ENCODE data around the gene FANCM. TPM values are rescaled to one million over a fixed set of nuclear protein-coding genes. Genes with fewer than 3 reads are reported as not detected.

The FANCM gene
- total and polyA plus RNA-seq, 2 donors (not counting 3 experiments of a cell fraction or from before 2014, with no cell fraction given): 2.2 to 13.7 TPM

DNA sequence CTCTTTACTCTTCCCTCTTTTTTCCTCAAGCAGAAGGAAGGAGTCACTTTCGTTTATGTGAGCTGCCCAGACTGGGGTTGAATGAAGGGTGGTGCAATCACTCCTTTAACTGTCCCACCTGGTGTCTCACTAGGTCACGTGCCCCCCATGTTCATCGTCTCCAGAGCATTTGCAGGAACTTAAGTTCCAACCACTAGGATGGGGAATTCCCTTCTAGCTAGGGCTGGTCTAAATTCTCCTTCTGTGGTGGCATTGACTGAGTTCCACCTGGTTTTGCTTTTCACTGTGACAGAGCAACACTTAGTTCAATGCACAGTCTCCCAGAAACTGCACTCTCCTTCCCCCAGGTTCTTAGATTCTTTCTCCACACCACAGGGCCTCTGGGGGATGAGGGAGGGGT lies 9.5 kb downstream of the FANCM start:
- POLR2A ChIA-PET: no interaction called here
- dilution Hi-C loops (cut with MboI; ENCODE audit: extremely low pct_ligation_motif_present, low sequenced_read_pairs): no loop called here
- Histone ChIP-seq H3K27me3 (ENCODE audit: control insufficient read depth in 2 of 2, insufficient read depth in 2 of 2, low read length in 2 of 2) (no peaks in the 10 kb centered on the region), H4K20me1 (replicated peaks; ENCODE audit: control insufficient read depth, extremely low read depth, insufficient read depth, low read length) (no peaks in the 10 kb centered on the region), H3K27ac (ENCODE audit: insufficient read depth, low read depth, low read length) (no peak overlapping the region), H2AFZ (ENCODE audit: low read depth, low read length) (no peak overlapping the region), H3K36me3 (ENCODE audit: control insufficient read depth in 2 of 2, extremely low read depth in 1 of 2, insufficient read depth in 2 of 2, low read length in 2 of 2) (no peaks in the 10 kb centered on the region), H3K9ac (replicated peaks; ENCODE audit: extremely low read depth, insufficient read depth, low read length) (no peak overlapping the region), H3K4me1 (ENCODE audit: control insufficient read depth, extremely low read depth, insufficient read depth, low read length) (no peaks in the 10 kb centered on the region), H3K4me3 (replicated peaks in 1 of 3; ENCODE audit: insufficient read depth in 1 of 3, low read depth in 1 of 3, low read length in 3 of 3) (no peak overlapping the region), H3K79me2 (ENCODE audit: control insufficient read depth, insufficient read depth, low read length) (peaks cover 15% of the 10 kb centered on the region), H3K4me2 (ENCODE audit: insufficient read depth, low read length) (no peak overlapping the region), H3K9me1 (replicated peaks; ENCODE audit: control insufficient read depth, extremely low read depth, insufficient read depth, low read length) (no peaks in the 10 kb centered on the region), H3K9me3 (replicated peaks; ENCODE audit: control insufficient read depth, insufficient read depth, low read length) (no peaks in the 10 kb centered on the region)
- intact Hi-C loops (cut with micrococcal nuclease): no loop called here
- TF ChIP-seq POLR2A (IDR thresholded peaks at IDR 0.05; ENCODE audit: low read depth, low read length) (no peak), GATA2 (IDR thresholded peaks at IDR 0.05; ENCODE audit: insufficient read depth, insufficient read length, low read depth, low read length) (no peak), FOS (IDR thresholded peaks at IDR 0.05; ENCODE audit: borderline replicate concordance, insufficient read depth, low read length) (no peak), JUN (IDR thresholded peaks at IDR 0.05; ENCODE audit: borderline replicate concordance, insufficient read depth, insufficient read length, low read depth) (no peak), MYC (IDR thresholded peaks at IDR 0.05; ENCODE audit: low read depth, low read length) (no peak), POLR2AphosphoS5 (IDR thresholded peaks at IDR 0.05; ENCODE audit: insufficient read depth, low read depth, low read length) (no peak), EZH2 (IDR thresholded peaks at IDR 0.05; ENCODE audit: borderline replicate concordance, low read depth, low read length, severe bottlenecking) (no peak)
- TF ChIP-seq, protein P1, sequence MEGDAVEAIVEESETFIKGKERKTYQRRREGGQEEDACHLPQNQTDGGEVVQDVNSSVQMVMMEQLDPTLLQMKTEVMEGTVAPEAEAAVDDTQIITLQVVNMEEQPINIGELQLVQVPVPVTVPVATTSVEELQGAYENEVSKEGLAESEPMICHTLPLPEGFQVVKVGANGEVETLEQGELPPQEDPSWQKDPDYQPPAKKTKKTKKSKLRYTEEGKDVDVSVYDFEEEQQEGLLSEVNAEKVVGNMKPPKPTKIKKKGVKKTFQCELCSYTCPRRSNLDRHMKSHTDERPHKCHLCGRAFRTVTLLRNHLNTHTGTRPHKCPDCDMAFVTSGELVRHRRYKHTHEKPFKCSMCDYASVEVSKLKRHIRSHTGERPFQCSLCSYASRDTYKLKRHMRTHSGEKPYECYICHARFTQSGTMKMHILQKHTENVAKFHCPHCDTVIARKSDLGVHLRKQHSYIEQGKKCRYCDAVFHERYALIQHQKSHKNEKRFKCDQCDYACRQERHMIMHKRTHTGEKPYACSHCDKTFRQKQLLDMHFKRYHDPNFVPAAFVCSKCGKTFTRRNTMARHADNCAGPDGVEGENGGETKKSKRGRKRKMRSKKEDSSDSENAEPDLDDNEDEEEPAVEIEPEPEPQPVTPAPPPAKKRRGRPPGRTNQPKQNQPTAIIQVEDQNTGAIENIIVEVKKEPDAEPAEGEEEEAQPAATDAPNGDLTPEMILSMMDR (IDR thresholded peaks at IDR 0.05; ENCODE audit: extremely low read depth in 1 of 2, insufficient read depth in 1 of 2, low read depth in 1 of 2, low read length in 2 of 2): no peak
- TF ChIP-seq, protein P2, sequence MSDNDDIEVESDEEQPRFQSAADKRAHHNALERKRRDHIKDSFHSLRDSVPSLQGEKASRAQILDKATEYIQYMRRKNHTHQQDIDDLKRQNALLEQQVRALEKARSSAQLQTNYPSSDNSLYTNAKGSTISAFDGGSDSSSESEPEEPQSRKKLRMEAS (IDR thresholded peaks at IDR 0.05; ENCODE audit: insufficient read depth, insufficient read length): no peak
- CTCF ChIA-PET: no interaction called here
- FAIRE-seq: no peak
- no peak for DNase-seq (ENCODE audit: low read depth, low spot score)
- BruUV-seq (replicated peaks): no TSS peak
